H1 (cell line): Measurements from ENCODE around the gene TRIM44. TPM values are rescaled to one million over a fixed set of nuclear protein-coding genes. Genes with fewer than 3 reads are reported as not detected.

Source experiments
- CTCF ChIA-PET: fragments of 300-600 bp; sonication (Branson Sonifier 250); formaldehyde crosslinking; loops from one replicate; lab custom pipeline; 2021; ENCODE audit not compliant: partially characterized antibody; lab: Charles Lee
- POLR2A ChIA-PET: fragments of 300-600 bp; sonication (Branson Sonifier 250); formaldehyde crosslinking; loops from one replicate; lab custom pipeline; 2021; ENCODE audit warnings: inconsistent platforms; ENCODE audit not compliant: partially characterized antibody; lab: Charles Lee
- DNase-seq, 2 experiments: peaks; one replicate each; pipeline versions ENCODE4 v3.0.0 to v3.0.0-alpha.2; 2010 to 2022; ENCODE audit warnings: low spot score in 2 of 2, low read depth in 1 of 2, mixed read lengths in 1 of 2
- FAIRE-seq: peaks from 2 replicates; lab custom pipeline; 2011; peaks lifted over from hg19 to GRCh38; lab: Jason Lieb, UNC
- H2AFZ ChIP-seq: 2 replicates; pipeline ENCODE4 v1.8.1; 2012; ENCODE audit warnings: low read length, inconsistent platforms
- H2AK5ac ChIP-seq: 2 replicates; pipeline ENCODE4 v1.6.1; 2013; ENCODE audit warnings: low read depth, low read length
- H2BK120ac ChIP-seq: replicated peaks from 2 replicates; pipeline ENCODE3; 2013; ENCODE audit warnings: low read depth, low read length, inconsistent platforms
- H2BK12ac ChIP-seq: 2 replicates; pipeline ENCODE4 v1.6.1; 2013; ENCODE audit warnings: low read depth, low read length
- H2BK15ac ChIP-seq: 2 replicates; pipeline ENCODE4 v1.6.1; 2013; ENCODE audit warnings: low read length
- H2BK20ac ChIP-seq: 2 replicates; pipeline ENCODE4 v1.6.1; 2013; ENCODE audit warnings: low read length
- H2BK5ac ChIP-seq: 2 replicates; pipeline ENCODE4 v1.6.1; 2013; ENCODE audit warnings: low read depth, low read length
- H3K14ac ChIP-seq: 2 replicates; pipeline ENCODE4 v1.6.1; 2013; ENCODE audit warnings: inconsistent platforms; ENCODE audit not compliant: insufficient read length
- H3K18ac ChIP-seq: 2 replicates; pipeline ENCODE4 v1.6.1; 2013; ENCODE audit warnings: low read length; ENCODE audit errors: extremely low read depth
- H3K23ac ChIP-seq: 2 replicates; pipeline ENCODE4 v1.6.1; 2013; ENCODE audit warnings: inconsistent platforms; ENCODE audit not compliant: insufficient read length
- H3K23me2 ChIP-seq: 2 replicates; pipeline ENCODE4 v1.6.1; 2013; ENCODE audit warnings: low read depth, low read length
- H3K27ac ChIP-seq: 2 replicates; pipeline ENCODE4 v1.6.1; 2011; ENCODE audit warnings: low read depth, low read length, inconsistent platforms
- H3K27me3 ChIP-seq, 4 experiments: replicated peaks in 1 of 4; 1 replicate in 1 of 4; 2 replicates in 3 of 4; pipeline versions ENCODE4 v1.6.1 to v1.8.1; 2011 to 2013; ENCODE audit warnings: low read length in 3 of 4, mild to moderate bottlenecking in 3 of 4, inconsistent platforms in 2 of 4, mixed read lengths in 2 of 4, moderate library complexity in 1 of 4; ENCODE audit not compliant: control insufficient read depth in 3 of 4, insufficient read depth in 3 of 4; ENCODE audit errors: extremely low read depth in 1 of 4
- H3K36me3 ChIP-seq, 4 experiments: 2 replicates each; pipeline versions ENCODE4 v1.6.1 to v1.8.1; 2011 to 2013; ENCODE audit warnings: mild to moderate bottlenecking in 4 of 4, low read length in 3 of 4, moderate library complexity in 2 of 4, control low read depth in 1 of 4, inconsistent platforms in 1 of 4; ENCODE audit not compliant: insufficient read depth in 4 of 4, control insufficient read depth in 2 of 4
- H3K4ac ChIP-seq: replicated peaks from 2 replicates; pipeline ENCODE3; 2013; ENCODE audit warnings: low read length, low read depth, mixed read lengths, inconsistent platforms; ENCODE audit not compliant: insufficient read length
- H3K4me1 ChIP-seq, 4 experiments: replicated peaks in 1 of 4; 1 replicate in 1 of 4; 2 replicates in 3 of 4; pipeline versions ENCODE4 v1.6.1 to v1.8.1; 2011 to 2013; ENCODE audit warnings: low read length in 3 of 4, inconsistent platforms in 2 of 4, mixed read lengths in 1 of 4; ENCODE audit not compliant: insufficient read depth in 4 of 4, control insufficient read depth in 3 of 4
- H3K4me2 ChIP-seq, 2 experiments: 2 replicates each; pipeline versions ENCODE4 v1.6.1 to v1.8.1; 2011 to 2013; ENCODE audit warnings: low read depth in 2 of 2, low read length in 2 of 2, control low read depth in 1 of 2, inconsistent platforms in 1 of 2, mild to moderate bottlenecking in 1 of 2; ENCODE audit not compliant: insufficient read depth in 1 of 2
- H3K4me3 ChIP-seq, 4 experiments: fragments of 200-600, 300-600 bp in 1 of 4; sonication (generic), shearing (Covaris generic), sonication (Bioruptor Twin) in 1 of 4; 2 replicates each; pipeline versions ENCODE4 v1.5.1 to v1.8.1; 2011 to 2016; ENCODE audit warnings: low read length in 4 of 4, low read depth in 3 of 4, control low read depth in 2 of 4, inconsistent platforms in 2 of 4, mild to moderate bottlenecking in 2 of 4, mixed read lengths in 1 of 4, moderate library complexity in 1 of 4; ENCODE audit not compliant: insufficient read depth in 2 of 4; ENCODE audit errors: extremely low read depth in 1 of 4
- H3K56ac ChIP-seq: replicated peaks from 2 replicates; pipeline ENCODE3; 2013; ENCODE audit warnings: low read depth, mild to moderate bottlenecking, mixed read lengths, low read length, inconsistent platforms; ENCODE audit not compliant: insufficient read length
- H3K79me1 ChIP-seq: 2 replicates; pipeline ENCODE4 v1.6.1; 2013; ENCODE audit warnings: low read depth, low read length, control low read depth
- H3K79me2 ChIP-seq, 2 experiments: 2 replicates each; pipeline versions ENCODE4 v1.6.1 to v1.8.1; 2012 to 2013; ENCODE audit warnings: low read length in 2 of 2, mild to moderate bottlenecking in 2 of 2, inconsistent platforms in 1 of 2; ENCODE audit not compliant: insufficient read depth in 2 of 2, control insufficient read depth in 1 of 2
- H3K9ac ChIP-seq, 4 experiments: replicated peaks in 1 of 4; 1 replicate in 1 of 4; 2 replicates in 3 of 4; pipeline versions ENCODE4 v1.6.1 to v1.8.1; 2011 to 2013; ENCODE audit warnings: low read depth in 3 of 4, low read length in 3 of 4, control low read depth in 2 of 4, mild to moderate bottlenecking in 2 of 4, moderate library complexity in 2 of 4, inconsistent platforms in 1 of 4; ENCODE audit errors: extremely low read depth in 1 of 4
- H3K9me3 ChIP-seq, 2 experiments: 2 replicates each; pipeline versions ENCODE4 v1.6.1 to v1.8.1; 2012 to 2013; ENCODE audit warnings: mild to moderate bottlenecking in 2 of 2, moderate library complexity in 2 of 2, control low read depth in 1 of 2, inconsistent platforms in 1 of 2, low read depth in 1 of 2, low read length in 1 of 2, mixed read lengths in 1 of 2; ENCODE audit not compliant: insufficient read depth in 2 of 2
- H4K20me1 ChIP-seq, 2 experiments: replicated peaks in 1 of 2; 2 replicates each; pipeline versions ENCODE3 to v1.8.1; 2011 to 2013; ENCODE audit warnings: inconsistent platforms in 2 of 2, low read length in 2 of 2, mild to moderate bottlenecking in 1 of 2; ENCODE audit not compliant: insufficient read depth in 2 of 2, control insufficient read depth in 1 of 2
- H4K5ac ChIP-seq: 2 replicates; pipeline ENCODE4 v1.6.1; 2013; ENCODE audit warnings: low read length, low read depth, mixed read lengths, inconsistent platforms; ENCODE audit not compliant: insufficient read length
- H4K8ac ChIP-seq: 2 replicates; pipeline ENCODE4 v1.8.0; 2013; ENCODE audit warnings: mild to moderate bottlenecking, moderate library complexity, low read length, inconsistent platforms; ENCODE audit not compliant: insufficient read depth; ENCODE audit errors: extremely low read depth
- H4K91ac ChIP-seq: replicated peaks from 2 replicates; pipeline ENCODE3; 2013; ENCODE audit warnings: low read length, mixed read lengths, inconsistent platforms; ENCODE audit not compliant: insufficient read length
- BCL11A ChIP-seq, 2 experiments: IDR thresholded peaks; one replicate each; pipeline ENCODE4 v1.6.1; 2011; ENCODE audit warnings: low read depth in 2 of 2, low read length in 2 of 2, mild to moderate bottlenecking in 2 of 2
- EZH2 ChIP-seq: fragments of 200-600 bp; sonication (generic); IDR thresholded peaks from 2 replicates; pipeline ENCODE4 v1.7.1; 2012; ENCODE audit warnings: low read depth, mild to moderate bottlenecking, moderate library complexity, low read length, inconsistent platforms; ENCODE audit not compliant: severe bottlenecking
- JUN ChIP-seq: IDR thresholded peaks from 2 replicates; pipeline ENCODE4 v1.6.1; 2011; ENCODE audit warnings: low read depth, mild to moderate bottlenecking, improper control_type of control experiment, low read length
- POLR2AphosphoS5 ChIP-seq: IDR thresholded peaks from 2 replicates; pipeline ENCODE4 v1.6.1; 2011; ENCODE audit warnings: low read depth, low read length
- RBBP5 ChIP-seq: IDR thresholded peaks from 2 replicates; pipeline ENCODE4 v1.7.1; 2012; ENCODE audit warnings: low read depth, mild to moderate bottlenecking, inconsistent platforms, low read length, moderate library complexity, borderline replicate concordance
- TAF1 ChIP-seq: IDR thresholded peaks from 2 replicates; pipeline ENCODE4 v1.6.1; 2011; ENCODE audit warnings: mild to moderate bottlenecking, low read depth, low read length
- WGBS, 2 experiments: shearing (Covaris generic) in 1 of 2; methylation state at CpG; one replicate each; pipeline versions ENCODE4 v1.1.6 to v1.1.7; 2013 to 2015; ENCODE audit warnings: low lambda C conversion rate in 2 of 2, mixed read lengths in 2 of 2, inconsistent platforms in 1 of 2, low coverage in 1 of 2, missing lambda C conversion rate in 1 of 2; ENCODE audit not compliant: insufficient replicate concordance in 2 of 2, insufficient coverage in 1 of 2, insufficient read length in 1 of 2; ENCODE audit errors: extremely low coverage in 1 of 2, missing lambda C conversion rate in 1 of 2; 5-methylcytosine and 5-hydroxymethylcytosine counted together
- polyA plus RNA-seq, 7 experiments: library from polyadenylated mRNA; depleted of rRNA in 3 of 7; stranded (reverse) in 5 of 7; unstranded in 2 of 7; fragments of >200 nt in 5 of 7; fragments of 200-250 nt in 2 of 7; gene quantifications; 1 replicate in 5 of 7; 2 replicates in 1 of 7; 4 replicates in 1 of 7; pipeline versions ENCODE4 v1.2.1 to v1.2.3, GENCODE V29; 2011 to 2013; ENCODE audit warnings: missing spikeins in 2 of 7, mixed read lengths in 2 of 7
- total RNA-seq: library from RNA; stranded (reverse); fragmentation: NEBNext Ultra II Directional; extraction: Animal tissue kit (Norgen Biotek cat#: 25700); gene quantifications from 2 replicates; pipeline ENCODE4 v1.2.1, GENCODE V29; 2021

The TRIM44 gene
- total and polyA plus RNA-seq, 2 of the 8 experiments (the other 6 are each of a cell fraction or from before 2014, with no cell fraction given) = 13.9 to 34.4 TPM

DNA sequence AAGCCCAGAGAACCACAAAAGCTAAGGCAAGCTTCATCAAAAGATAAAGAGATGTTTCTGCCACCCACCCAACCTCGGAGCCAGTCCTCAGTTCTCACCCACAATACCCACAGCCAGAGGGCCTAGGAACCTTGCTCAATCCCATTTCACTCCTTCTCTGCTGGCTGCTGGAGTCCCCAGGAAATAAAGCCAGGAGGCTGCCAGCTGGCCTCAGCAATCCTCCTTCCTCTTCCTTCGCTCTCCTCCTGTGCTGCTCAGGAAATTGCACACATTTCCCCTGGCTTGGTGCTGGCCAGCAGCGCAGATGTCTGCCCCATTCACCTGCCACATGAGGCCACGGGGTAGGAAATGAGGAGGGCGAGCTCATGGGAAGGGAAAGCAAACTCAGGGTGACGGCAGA, 189.5 kb downstream of the TRIM44 start:
- H3K56ac ChIP-seq = no peak overlapping the region
- no peak for TF ChIP-seq RBBP5
- no peak for TF ChIP-seq POLR2AphosphoS5
- no peak for TF ChIP-seq JUN
- no peak for TF ChIP-seq EZH2
- TF ChIP-seq BCL11A (IDR thresholded peaks at IDR 0.05; ENCODE audit: low read depth in 2 of 2, low read length in 2 of 2) = no peak
- no peak for TF ChIP-seq TAF1
- TF ChIP-seq, all 59 proteins: peak for 0
- Histone ChIP-seq H3K4me3 (no peak overlapping the region), H4K91ac (no peak overlapping the region), H2BK15ac (no peak overlapping the region), H2AFZ (no peak overlapping the region), H3K36me3 (no peaks in the 10 kb centered on the region), H3K4ac (no peak overlapping the region), H3K27me3 (no peaks in the 10 kb centered on the region), H2AK5ac (no peak overlapping the region), H2BK5ac (no peak overlapping the region), H4K8ac (peak overlapping the region; percentile 75), H3K23ac (no peak overlapping the region), H3K18ac (no peak overlapping the region), H4K20me1 (peaks cover 0 to 5% of the 10 kb centered on the region in 2 experiments), H3K9ac (no peak overlapping the region), H3K4me2 (no peak overlapping the region), H4K5ac (no peak overlapping the region), H3K23me2 (peaks cover 6% of the 10 kb centered on the region; the same call in 1 of the 2 replicates), H2BK20ac (no peak overlapping the region), H2BK12ac (no peak overlapping the region), H3K27ac (no peak overlapping the region), H3K79me1 (no peaks in the 10 kb centered on the region), H3K4me1 (no peaks in the 10 kb centered on the region), H3K79me2 (no peaks in the 10 kb centered on the region), H3K9me3 (no peaks in the 10 kb centered on the region), H3K14ac (no peak overlapping the region), H2BK120ac (no peak overlapping the region)
- CTCF ChIA-PET = interaction anchor here (0.7 to 4.3 kb wide), 6 partner anchors 10 to 250 kb away, joined by 3 to 15 read pairs (median 7); no protein-coding TSS in a partner anchor
- POLR2A ChIA-PET = interaction anchor here (1.0 kb wide), 1 partner anchor 20 kb away, joined by 4 read pairs; no protein-coding TSS in a partner anchor
- DNase-seq (no peak), FAIRE-seq (no peak)
- 76% methylated on average over 6 of the region's 6 CpGs; no CpG with 5 or more reads in 1 of the 2 experiments for WGBS, 2 experiments
